Small intestine (tissue), 7 donors: ENCODE measurements around the gene DLG2. TPM values are rescaled to one million over a fixed set of nuclear protein-coding genes. Genes with fewer than 3 reads are reported as not detected.

Source experiments
- DNase-seq, 2 donors: peaks; one replicate each; pipeline versions ENCODE4 v3.0.0 to v3.0.0-alpha.2; 2013
- FAIRE-seq: peaks from 2 replicates; lab custom pipeline; 2012; peaks lifted over from hg19 to GRCh38; lab: Jason Lieb, UNC
- H3K27ac ChIP-seq, 3 donors: one replicate each; pipeline ENCODE4 v1.5.1; 2013; ENCODE audit warnings: low read length in 2 of 3, mild to moderate bottlenecking in 2 of 3, control low read depth in 1 of 3, inconsistent platforms in 1 of 3, low read depth in 1 of 3, moderate library complexity in 1 of 3
- H3K27me3 ChIP-seq, 3 donors: one replicate each; pipeline ENCODE4 v1.6.1; 2013; ENCODE audit warnings: low read length in 3 of 3, inconsistent platforms in 1 of 3; ENCODE audit not compliant: control insufficient read depth in 3 of 3, insufficient read depth in 3 of 3
- H3K36me3 ChIP-seq, 3 donors: one replicate each; pipeline ENCODE4 v1.6.1; 2013; ENCODE audit warnings: low read length in 3 of 3, inconsistent platforms in 1 of 3, low read depth in 1 of 3, mild to moderate bottlenecking in 1 of 3, moderate library complexity in 1 of 3; ENCODE audit not compliant: control insufficient read depth in 3 of 3, insufficient read depth in 2 of 3
- H3K4me1 ChIP-seq, 3 donors: one replicate each; pipeline ENCODE4 v1.6.1; 2013; ENCODE audit warnings: low read length in 2 of 3, inconsistent platforms in 1 of 3, low read depth in 1 of 3, mild to moderate bottlenecking in 1 of 3, moderate library complexity in 1 of 3; ENCODE audit not compliant: control insufficient read depth in 3 of 3, insufficient read depth in 2 of 3
- H3K4me3 ChIP-seq, 3 donors: one replicate each; pipeline ENCODE4 v1.5.1; 2013; ENCODE audit warnings: low read length in 3 of 3, control low read depth in 1 of 3, inconsistent platforms in 1 of 3, low read depth in 1 of 3, mild to moderate bottlenecking in 1 of 3, moderate library complexity in 1 of 3
- H3K9me3 ChIP-seq, 2 donors: one replicate each; pipeline ENCODE4 v1.6.1; 2013; ENCODE audit warnings: low read depth in 1 of 2, low read length in 1 of 2; ENCODE audit not compliant: control insufficient read depth in 2 of 2, insufficient read depth in 1 of 2
- WGBS, 3 donors: extraction: QIAGEN DNeasy Blood & Tissue Kit; methylation state at CpG; one replicate each; pipeline ENCODE4 v1.1.7; 2013; 5-methylcytosine and 5-hydroxymethylcytosine counted together
- polyA plus RNA-seq, 4 donors: library from polyadenylated mRNA; stranded (reverse) in 3 of 4; unstranded in 1 of 4; fragments of 200-250 nt in 3 of 4; fragments of 120-200 nt in 1 of 4; gene quantifications; one replicate each; pipeline versions ENCODE4 v1.2.1 to v1.2.3, GENCODE V29; 2013
- donor health status: healthy with polysubstance abuse.
- donor health status: control.
- donor health status: control.
- donor health status: Bipolar disorder and iron deficiency.
- donor health status: healthy.

DLG2 gene
- polyA plus RNA-seq, 4 donors, result 0.22 to 1.6 (median 1.1) TPM

DNA sequence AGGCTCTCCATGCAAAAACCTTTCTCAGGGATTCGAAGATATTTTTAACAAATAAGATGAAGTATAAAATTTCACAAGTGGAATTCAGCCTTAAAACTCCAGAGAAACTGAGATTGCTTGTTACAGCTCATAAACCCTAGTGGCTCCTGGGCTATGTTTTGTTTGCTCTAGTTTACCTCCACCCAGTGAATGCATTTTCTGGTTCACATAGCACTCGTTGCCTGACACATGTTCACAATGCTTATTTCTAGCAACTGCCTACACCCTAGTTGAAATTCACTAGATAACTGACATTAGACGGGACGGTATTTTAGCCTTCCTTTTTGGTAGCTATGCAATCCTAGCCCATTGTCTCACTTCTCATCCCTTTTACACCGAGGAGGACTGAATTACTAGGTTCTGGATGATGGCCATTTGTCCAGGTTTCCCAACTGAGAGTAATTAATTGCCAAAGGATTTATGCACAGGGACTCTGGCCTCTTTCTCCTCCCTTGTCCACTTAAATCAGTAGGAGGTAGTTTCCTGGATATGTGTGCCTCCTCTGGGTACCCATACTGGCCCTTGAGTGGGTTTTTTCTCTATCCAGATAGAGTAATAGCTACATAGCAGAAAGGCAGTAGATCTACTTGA is 951.6 kb downstream of the DLG2 start:
- Histone ChIP-seq H3K4me3 (no peak overlapping the region), H3K36me3 (no peaks in the 10 kb centered on the region), H3K9me3 (no peaks in the 10 kb centered on the region), H3K4me1 (no peaks in the 10 kb centered on the region), H3K27me3 (no peaks in the 10 kb centered on the region), H3K27ac (no peak overlapping the region)
- FAIRE-seq, result no peak
- no peak for DNase-seq
- WGBS, 3 donors, result 52 to 69% (median 52%) methylated on average over 5 of the region's 5 CpGs

DNA sequence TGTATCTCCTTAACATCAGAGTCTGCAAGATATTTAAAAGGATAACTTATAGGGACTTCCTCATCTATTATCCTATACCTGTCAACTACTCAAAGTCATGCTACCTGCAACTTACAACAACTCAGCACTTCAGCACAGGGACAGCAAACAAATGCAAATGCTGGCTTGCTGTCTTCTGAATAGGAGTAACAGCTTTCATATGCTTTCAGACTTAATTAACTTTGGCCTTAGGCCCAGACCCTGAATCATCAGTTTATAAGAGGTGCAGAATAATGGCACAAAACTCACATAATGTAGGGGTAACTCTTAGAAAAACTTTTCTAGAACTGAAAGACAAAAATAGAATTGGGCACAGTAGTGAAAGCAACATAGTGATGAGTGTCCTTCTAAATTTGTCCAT is 953.4 kb downstream of the DLG2 start:
- FAIRE-seq, result no peak
- no peaks in the 10 kb centered on the region for H3K36me3 ChIP-seq
- no peak overlapping the region for H3K27ac ChIP-seq
- H3K4me3 ChIP-seq, result no peak overlapping the region
- no peaks in the 10 kb centered on the region for H3K27me3 ChIP-seq
- H3K9me3 ChIP-seq, result no peaks in the 10 kb centered on the region
- DNase-seq, result no peak
- no peaks in the 10 kb centered on the region for H3K4me1 ChIP-seq

DNA sequence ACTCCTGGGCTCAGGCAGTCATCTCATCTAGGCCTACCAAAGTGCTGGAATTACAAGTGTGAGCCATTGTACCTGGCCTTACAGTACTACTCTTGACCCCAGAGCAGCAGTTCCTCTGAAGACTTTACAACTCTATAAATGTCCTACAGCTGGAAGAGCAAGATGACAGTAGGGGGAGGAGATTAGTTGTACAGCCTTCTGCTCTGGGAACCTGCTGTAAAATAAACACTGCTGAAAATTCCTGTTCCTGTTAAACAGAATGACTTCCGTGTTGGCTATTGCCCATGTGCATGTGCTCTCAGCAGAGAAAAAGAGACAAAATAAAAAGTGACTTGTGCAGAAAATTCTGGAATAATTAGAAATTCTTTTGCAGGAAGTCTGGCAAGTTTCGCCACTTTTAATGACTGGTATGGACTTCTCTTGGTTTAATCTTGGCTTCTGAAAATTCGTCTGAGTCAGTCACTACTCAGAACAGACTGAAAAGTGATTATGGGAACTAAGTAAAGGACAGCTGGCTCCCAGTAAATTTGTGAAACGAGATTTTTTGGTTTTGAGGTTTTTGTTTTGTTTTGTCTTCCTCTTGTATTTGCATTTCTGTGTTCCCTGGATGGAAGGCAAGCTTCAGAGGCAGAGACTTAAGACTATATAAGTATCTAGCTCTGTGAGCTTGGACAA is 955.7 kb downstream of the DLG2 start:
- Histone ChIP-seq H3K27ac (no peak overlapping the region), H3K4me3 (no peak overlapping the region), H3K4me1 (no peaks in the 10 kb centered on the region), H3K9me3 (no peaks in the 10 kb centered on the region), H3K36me3 (no peaks in the 10 kb centered on the region), H3K27me3 (no peaks in the 10 kb centered on the region)
- 34 to 46% (median 40%) methylated on average over 4 of the region's 4 CpGs for WGBS, 3 donors
- FAIRE-seq (no peak), DNase-seq (peak in 1 of 2 donors; percentile 11)

DNA sequence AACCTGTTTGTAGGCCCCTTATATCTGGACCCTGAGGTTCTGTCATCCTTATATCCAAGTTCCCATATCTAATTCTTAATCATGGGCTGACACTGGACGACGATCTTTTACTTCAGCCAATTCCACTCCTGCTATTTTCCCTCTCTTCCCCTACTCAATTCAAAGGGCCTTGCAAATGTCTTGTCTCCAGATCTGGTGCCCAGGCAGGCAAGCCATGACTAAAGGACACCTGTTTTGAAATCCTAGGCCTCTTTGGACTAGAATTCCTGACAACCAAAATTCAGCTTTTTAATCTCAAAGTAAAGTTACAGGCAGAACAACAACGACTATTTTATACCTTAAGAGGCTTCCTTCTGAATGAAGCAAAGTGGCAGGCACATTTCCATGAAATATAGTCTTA is 963.4 kb downstream of the DLG2 start:
- H3K27me3 ChIP-seq, result no peaks in the 10 kb centered on the region
- no peaks in the 10 kb centered on the region for H3K36me3 ChIP-seq
- H3K9me3 ChIP-seq, result no peaks in the 10 kb centered on the region
- DNase-seq (no peak), FAIRE-seq (no peak)
- H3K4me1 ChIP-seq, result no peaks in the 10 kb centered on the region
- no peak overlapping the region for H3K27ac ChIP-seq
- H3K4me3 ChIP-seq, result no peak overlapping the region
- 76 to 81% (median 79%) methylated on average over 3 of the region's 3 CpGs for WGBS, 3 donors

DNA sequence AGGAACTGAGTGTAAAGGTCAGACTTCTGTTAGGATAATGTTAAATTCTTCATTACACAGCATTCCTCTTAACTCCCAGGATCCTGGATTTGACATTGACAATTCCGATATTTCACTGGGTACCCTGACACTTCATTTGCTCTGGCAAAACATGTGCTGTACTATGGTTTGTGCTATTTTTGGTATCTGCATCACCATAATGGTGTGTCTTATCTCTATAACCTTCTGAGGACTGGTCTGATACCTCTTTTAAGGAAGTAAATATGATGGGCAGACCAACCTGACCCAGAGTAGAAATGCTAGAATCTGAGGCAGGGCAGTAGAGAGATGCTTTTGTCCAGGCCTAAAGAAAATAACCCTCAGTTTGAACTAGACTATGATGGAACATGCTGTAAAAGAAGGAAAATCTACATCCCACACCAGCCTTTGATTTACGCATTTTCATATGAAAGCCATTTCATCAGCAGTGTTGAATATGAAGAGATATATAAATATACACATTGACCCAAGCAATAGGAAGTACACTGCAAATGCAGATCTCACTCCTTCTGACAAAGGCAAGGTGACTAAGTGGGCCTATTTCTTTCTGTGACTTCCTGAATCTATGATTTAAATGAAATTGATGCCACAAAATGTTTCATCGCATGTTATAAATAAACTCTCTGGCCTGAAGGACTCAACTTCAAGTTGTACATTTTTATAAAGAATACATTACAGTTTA is 966.7 kb downstream of the DLG2 start:
- H3K4me1 ChIP-seq, result no peaks in the 10 kb centered on the region
- H3K4me3 ChIP-seq, result no peak overlapping the region
- no peak overlapping the region for H3K27ac ChIP-seq
- H3K27me3 ChIP-seq, result no peaks in the 10 kb centered on the region
- FAIRE-seq (no peak), DNase-seq (no peak)
- 89 to 93% (median 90%) methylated on average over 3 of the region's 3 CpGs for whole genome bisulfite sequencing, 3 donors
- H3K36me3 ChIP-seq, result no peaks in the 10 kb centered on the region
- no peaks in the 10 kb centered on the region for H3K9me3 ChIP-seq

DNA sequence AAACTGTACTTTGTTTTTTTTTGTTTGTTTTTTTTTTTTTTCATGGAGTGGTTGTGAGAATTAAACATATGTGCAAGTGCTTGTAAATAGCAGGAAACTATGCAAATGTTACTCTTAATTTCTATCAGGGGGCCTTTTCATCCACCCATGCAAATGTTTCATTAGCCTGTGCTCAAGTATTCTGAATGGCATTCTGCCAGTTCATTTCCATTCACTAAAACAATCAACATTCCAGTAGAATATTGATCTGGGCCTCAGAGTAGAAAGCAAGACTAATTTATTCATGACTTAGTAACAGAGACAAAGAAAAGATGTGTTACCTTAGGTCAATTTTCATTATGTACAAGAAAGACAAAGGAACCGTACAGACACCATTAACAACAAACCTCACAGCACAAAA is 971.4 kb downstream of the DLG2 start:
- DNase-seq (no peak), FAIRE-seq (no peak)
- 55 to 68% (median 68%) methylated on average over 1 of the region's 1 CpG for WGBS, 3 donors
- Histone ChIP-seq H3K4me1 (no peaks in the 10 kb centered on the region), H3K36me3 (no peaks in the 10 kb centered on the region), H3K27me3 (no peaks in the 10 kb centered on the region), H3K4me3 (no peak overlapping the region), H3K9me3 (no peaks in the 10 kb centered on the region), H3K27ac (no peak overlapping the region)

DNA sequence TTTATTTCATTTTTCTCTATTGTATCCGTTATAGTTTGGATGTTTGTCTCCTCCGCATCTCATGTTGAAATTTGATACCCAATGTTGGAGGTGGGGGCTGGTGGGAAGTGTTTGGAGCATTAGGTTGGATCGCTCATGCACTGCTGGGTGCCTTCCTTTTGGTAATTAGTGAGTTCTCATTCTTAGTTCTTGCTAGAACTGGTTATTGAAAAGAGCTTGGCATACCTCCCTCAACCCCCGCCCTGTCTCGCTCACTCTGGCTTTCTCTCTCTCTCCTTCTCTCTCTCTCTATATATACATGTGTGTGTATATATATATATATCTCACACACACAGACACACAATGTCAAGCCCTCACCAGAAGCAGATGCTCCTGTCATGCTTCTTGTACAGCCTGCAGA is 978.7 kb downstream of the DLG2 start:
- no peaks in the 10 kb centered on the region for H3K9me3 ChIP-seq
- FAIRE-seq (no peak), DNase-seq (no peak)
- no peaks in the 10 kb centered on the region for H3K27me3 ChIP-seq
- WGBS, 3 donors, result 49 to 81% (median 68%) methylated on average over 5 of the region's 5 CpGs
- H3K36me3 ChIP-seq, result no peaks in the 10 kb centered on the region
- no peak overlapping the region for H3K27ac ChIP-seq
- H3K4me3 ChIP-seq, result no peak overlapping the region
- H3K4me1 ChIP-seq, result no peaks in the 10 kb centered on the region

DNA sequence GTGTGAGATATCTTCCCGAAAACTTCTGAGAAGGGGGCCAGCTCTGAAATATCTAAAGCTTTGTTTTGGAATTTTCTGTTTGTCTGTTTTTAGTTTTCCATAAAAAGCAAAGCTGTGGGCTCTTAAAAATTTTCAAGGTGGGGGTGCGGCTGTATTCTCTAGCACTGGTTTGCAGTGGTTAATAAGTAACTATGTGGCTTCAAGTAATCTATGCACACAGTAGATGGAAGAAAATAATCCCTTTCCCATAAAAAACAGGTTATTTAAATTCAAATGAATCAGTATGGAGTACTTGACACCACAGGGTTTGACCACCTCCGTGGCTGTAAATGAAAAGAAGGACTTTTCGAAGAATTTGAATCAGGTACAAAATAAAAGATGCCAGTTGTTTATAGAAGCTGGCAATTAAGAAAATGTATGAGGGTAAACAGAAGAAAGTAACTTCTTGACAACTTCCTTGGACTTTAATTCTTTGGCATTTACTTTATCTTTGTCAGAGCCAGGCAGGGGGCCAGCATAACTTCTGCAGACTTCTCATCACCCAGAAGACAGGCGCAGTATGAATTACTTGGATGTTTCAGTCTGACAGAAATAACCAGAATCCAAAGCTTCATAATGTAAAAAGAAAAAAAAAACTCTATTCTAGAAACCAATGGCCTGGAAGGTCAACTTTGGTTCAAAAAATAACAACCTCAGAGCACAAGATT is 981.0 kb downstream of the DLG2 start:
- WGBS, 3 donors, result 27 to 58% (median 36%) methylated on average over 5 of the region's 5 CpGs

More for the DNA sequence above, 981.0 kb downstream of the DLG2 start:
- H3K4me1 ChIP-seq, result no peaks in the 10 kb centered on the region
- H3K4me3 ChIP-seq, result no peak overlapping the region
- no peaks in the 10 kb centered on the region for H3K27me3 ChIP-seq
- DNase-seq, result no peak
- H3K27ac ChIP-seq, result no peak overlapping the region
- no peaks in the 10 kb centered on the region for H3K9me3 ChIP-seq
- no peak for FAIRE-seq
- no peaks in the 10 kb centered on the region for H3K36me3 ChIP-seq
